Fibroblast of lung (primary cell): ENCODE data around the gene MCCD1. TPM values are rescaled to one million over a fixed set of nuclear protein-coding genes. Genes with fewer than 3 reads are reported as not detected.

ENCODE experiments used
- DNase-seq, 2 donors: peaks; one replicate each; pipeline versions ENCODE4 v3.0.0 to v3.0.0-alpha.2; 2010; ENCODE audit warnings: low read depth in 2 of 2
- H2AFZ ChIP-seq: 2 replicates; pipeline ENCODE4 v1.5.1; 2012; ENCODE audit warnings: low read length, control low read depth, inconsistent platforms
- H3K27ac ChIP-seq: 2 replicates; pipeline ENCODE4 v1.5.1; 2011; ENCODE audit warnings: low read length, control low read depth; ENCODE audit not compliant: insufficient read depth
- H3K27me3 ChIP-seq: 2 replicates; pipeline ENCODE4 v1.5.1; 2011; ENCODE audit warnings: mild to moderate bottlenecking, low read length; ENCODE audit not compliant: control insufficient read depth, insufficient read depth
- H3K36me3 ChIP-seq: 2 replicates; pipeline ENCODE4 v1.5.1; 2011; ENCODE audit warnings: low read length; ENCODE audit not compliant: control insufficient read depth, insufficient read depth
- H3K4me1 ChIP-seq: 2 replicates; pipeline ENCODE4 v1.5.1; 2011; ENCODE audit warnings: low read length; ENCODE audit not compliant: control insufficient read depth, insufficient read depth; ENCODE audit errors: extremely low read depth
- H3K4me2 ChIP-seq: 2 replicates; pipeline ENCODE4 v1.5.1; 2011; ENCODE audit warnings: low read length, control low read depth; ENCODE audit not compliant: insufficient read depth; ENCODE audit errors: extremely low read depth
- H3K4me3 ChIP-seq, 4 experiments: fragments of 200-600 bp in 1 of 4; sonication (generic) in 1 of 4; replicated peaks in 1 of 4; 2 replicates each; pipeline ENCODE4 v1.5.1; 2011 to 2016; ENCODE audit warnings: low read length in 4 of 4, low read depth in 3 of 4, mild to moderate bottlenecking in 3 of 4, control low read depth in 2 of 4, inconsistent platforms in 1 of 4, mixed read lengths in 1 of 4; ENCODE audit not compliant: insufficient read depth in 1 of 4; ENCODE audit errors: control extremely low read depth in 1 of 4
- H3K79me2 ChIP-seq: 2 replicates; pipeline ENCODE4 v1.5.1; 2012; ENCODE audit warnings: mild to moderate bottlenecking, low read length, inconsistent platforms; ENCODE audit not compliant: control insufficient read depth, insufficient read depth
- H3K9ac ChIP-seq: 2 replicates; pipeline ENCODE4 v1.5.1; 2011; ENCODE audit warnings: mild to moderate bottlenecking, low read length, control low read depth; ENCODE audit not compliant: insufficient read depth
- H3K9me3 ChIP-seq: 2 replicates; pipeline ENCODE4 v1.5.1; 2012; ENCODE audit warnings: low read depth, low read length; ENCODE audit not compliant: control insufficient read depth, insufficient read depth
- H4K20me1 ChIP-seq: 2 replicates; pipeline ENCODE4 v1.5.1; 2011; ENCODE audit warnings: low read length; ENCODE audit not compliant: control insufficient read depth, insufficient read depth; ENCODE audit errors: extremely low read depth
- EZH2 ChIP-seq: IDR thresholded peaks from 2 replicates; pipeline ENCODE4 v1.5.1; 2012; ENCODE audit warnings: low read length, control low read depth, mild to moderate bottlenecking; ENCODE audit errors: missing control alignments
- polyA plus RNA-seq, 2 donors: library from polyadenylated mRNA; depleted of rRNA in 1 of 2; stranded (reverse) in 1 of 2; unstranded in 1 of 2; fragments of >200 nt; gene quantifications; 2 replicates each; pipeline ENCODE4 v1.2.1, GENCODE V29; 2011 to 2012; ENCODE audit warnings: missing spikeins in 1 of 2
- total RNA-seq: library from RNA; depleted of rRNA; stranded (reverse); fragments of >200 nt; gene quantifications from 2 replicates; pipeline ENCODE4 v1.2.1, GENCODE V29; 2014
- TF ChIP-seq, protein P1 (sequence below), 2 donors: IDR thresholded peaks in 1 of 2; conservative IDR thresholded peaks in 1 of 2; 1 replicate in 1 of 2; 2 replicates in 1 of 2; pipeline ENCODE4 v1.5.1; 2011 to 2012; ENCODE audit warnings: low read length in 2 of 2, control low read depth in 1 of 2, inconsistent platforms in 1 of 2, low read depth in 1 of 2, mild to moderate bottlenecking in 1 of 2

MCCD1 gene
- total and polyA plus RNA-seq, 2 donors (not counting 1 experiment from before 2014, with no cell fraction given): not detected

DNA sequence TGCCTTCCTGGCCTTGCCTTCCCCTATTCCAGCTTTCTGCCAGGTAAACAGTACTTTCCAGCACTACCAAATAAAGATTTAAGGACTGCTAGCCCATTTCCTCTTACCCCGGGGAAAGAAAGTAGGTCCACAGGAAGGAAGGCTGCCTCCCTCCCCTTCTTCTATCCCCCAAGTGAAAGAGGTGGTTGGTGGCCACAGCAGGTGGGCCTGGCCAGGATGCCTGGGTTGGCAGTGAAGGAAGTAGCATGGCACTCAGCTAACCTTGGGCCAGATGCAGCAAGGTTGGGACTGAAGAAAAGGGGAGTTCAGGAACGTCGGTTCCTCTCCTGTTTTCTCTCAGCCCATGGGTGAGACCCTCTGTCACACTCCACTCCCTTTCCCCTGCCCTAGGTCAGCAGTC lies 27.5 kb downstream of the MCCD1 start:
- Histone ChIP-seq H3K27ac (no peak overlapping the region), H3K27me3 (no peaks in the 10 kb centered on the region), H3K9me3 (no peaks in the 10 kb centered on the region), H3K9ac (no peak overlapping the region), H4K20me1 (no peaks in the 10 kb centered on the region), H3K4me3 (no peak overlapping the region), H3K4me1 (peaks cover 11% of the 10 kb centered on the region), H3K4me2 (no peak overlapping the region), H2AFZ (no peak overlapping the region), H3K36me3 (peaks cover 6% of the 10 kb centered on the region), H3K79me2 (no peaks in the 10 kb centered on the region)
- TF ChIP-seq, protein P1, sequence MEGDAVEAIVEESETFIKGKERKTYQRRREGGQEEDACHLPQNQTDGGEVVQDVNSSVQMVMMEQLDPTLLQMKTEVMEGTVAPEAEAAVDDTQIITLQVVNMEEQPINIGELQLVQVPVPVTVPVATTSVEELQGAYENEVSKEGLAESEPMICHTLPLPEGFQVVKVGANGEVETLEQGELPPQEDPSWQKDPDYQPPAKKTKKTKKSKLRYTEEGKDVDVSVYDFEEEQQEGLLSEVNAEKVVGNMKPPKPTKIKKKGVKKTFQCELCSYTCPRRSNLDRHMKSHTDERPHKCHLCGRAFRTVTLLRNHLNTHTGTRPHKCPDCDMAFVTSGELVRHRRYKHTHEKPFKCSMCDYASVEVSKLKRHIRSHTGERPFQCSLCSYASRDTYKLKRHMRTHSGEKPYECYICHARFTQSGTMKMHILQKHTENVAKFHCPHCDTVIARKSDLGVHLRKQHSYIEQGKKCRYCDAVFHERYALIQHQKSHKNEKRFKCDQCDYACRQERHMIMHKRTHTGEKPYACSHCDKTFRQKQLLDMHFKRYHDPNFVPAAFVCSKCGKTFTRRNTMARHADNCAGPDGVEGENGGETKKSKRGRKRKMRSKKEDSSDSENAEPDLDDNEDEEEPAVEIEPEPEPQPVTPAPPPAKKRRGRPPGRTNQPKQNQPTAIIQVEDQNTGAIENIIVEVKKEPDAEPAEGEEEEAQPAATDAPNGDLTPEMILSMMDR (conservative IDR thresholded peaks at IDR 0.05 in 1 of 2, IDR thresholded peaks at IDR 0.05 in 1 of 2; ENCODE audit: low read depth in 1 of 2, low read length in 2 of 2): no peak
- no peak for DNase-seq

DNA sequence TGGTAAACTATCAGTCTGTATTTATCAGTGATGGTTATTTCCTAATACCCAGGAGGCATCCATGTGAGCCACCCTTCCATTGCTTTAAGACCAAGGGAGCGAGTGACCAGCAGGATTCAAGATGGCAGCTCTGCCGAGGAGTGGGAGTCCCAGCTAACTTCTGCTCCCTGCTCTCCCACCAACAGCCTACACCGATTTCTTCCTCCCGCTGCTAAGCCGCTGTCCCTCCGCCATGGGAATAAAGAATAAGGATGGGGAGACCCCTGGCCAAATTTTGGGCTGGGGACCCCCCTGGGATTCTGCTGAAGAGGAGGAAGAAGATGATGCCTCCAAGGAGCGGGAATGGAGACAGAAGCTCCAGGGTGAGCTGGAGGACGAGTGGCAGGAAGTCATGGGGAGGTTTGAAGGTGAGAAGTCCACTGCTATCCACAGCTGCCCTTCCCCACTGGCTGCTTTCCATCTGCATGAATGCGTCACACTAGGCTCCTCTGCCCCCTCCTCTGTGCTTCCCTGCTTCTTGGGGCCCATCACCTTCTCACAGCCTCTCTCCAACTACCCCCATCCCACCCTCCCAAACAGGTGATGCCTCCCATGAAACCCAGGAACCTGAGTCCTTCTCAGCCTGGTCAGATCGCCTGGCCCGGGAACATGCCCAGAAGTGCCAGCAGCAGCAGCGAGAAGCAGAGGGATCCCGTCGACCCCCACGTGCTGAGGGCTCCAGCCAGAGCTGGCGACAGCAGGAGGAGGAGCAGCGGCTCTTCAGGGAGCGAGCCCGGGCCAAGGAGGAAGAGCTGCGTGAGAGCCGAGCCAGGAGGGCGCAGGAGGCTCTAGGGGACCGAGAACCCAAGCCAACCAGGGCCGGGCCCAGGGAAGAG lies 28.9 kb downstream of the MCCD1 start:
- Histone ChIP-seq H3K4me3 (no peak overlapping the region), H3K79me2 (no peaks in the 10 kb centered on the region), H3K4me1 (peaks cover 11% of the 10 kb centered on the region), H3K27me3 (no peaks in the 10 kb centered on the region), H4K20me1 (no peaks in the 10 kb centered on the region), H2AFZ (no peak overlapping the region), H3K9me3 (no peaks in the 10 kb centered on the region), H3K4me2 (no peak overlapping the region), H3K36me3 (peaks cover 6% of the 10 kb centered on the region), H3K27ac (no peak overlapping the region), H3K9ac (no peak overlapping the region)
- TF ChIP-seq, protein P1 (conservative IDR thresholded peaks at IDR 0.05 in 1 of 2, IDR thresholded peaks at IDR 0.05 in 1 of 2; ENCODE audit: low read depth in 1 of 2, low read length in 2 of 2): no peak
- TF ChIP-seq EZH2: no peak
- no peak for DNase-seq

DNA sequence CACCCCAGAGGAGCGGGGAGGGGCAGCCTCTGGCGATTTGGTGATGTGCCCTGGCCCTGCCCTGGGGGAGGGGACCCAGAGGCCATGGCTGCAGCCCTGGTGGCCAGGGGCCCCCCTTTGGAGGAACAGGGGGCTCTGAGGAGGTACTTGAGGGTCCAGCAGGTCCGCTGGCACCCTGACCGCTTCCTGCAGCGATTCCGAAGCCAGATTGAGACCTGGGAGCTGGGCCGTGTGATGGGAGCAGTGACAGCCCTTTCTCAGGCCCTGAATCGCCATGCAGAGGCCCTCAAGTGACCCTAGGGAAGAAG lies 29.5 kb downstream of the MCCD1 start:
- H3K27ac ChIP-seq: no peak overlapping the region
- no peaks in the 10 kb centered on the region for H3K9me3 ChIP-seq
- no peak overlapping the region for H2AFZ ChIP-seq
- no peaks in the 10 kb centered on the region for H3K27me3 ChIP-seq
- no peaks in the 10 kb centered on the region for H3K79me2 ChIP-seq
- H3K4me2 ChIP-seq: no peak overlapping the region
- no peaks in the 10 kb centered on the region for H4K20me1 ChIP-seq
- no peak overlapping the region for H3K9ac ChIP-seq
- no peak overlapping the region for H3K4me3 ChIP-seq
- DNase-seq: no peak
- TF ChIP-seq, protein P1 (conservative IDR thresholded peaks at IDR 0.05 in 1 of 2, IDR thresholded peaks at IDR 0.05 in 1 of 2; ENCODE audit: low read depth in 1 of 2, low read length in 2 of 2): no peak
- no peak for TF ChIP-seq EZH2
- peaks cover 6% of the 10 kb centered on the region for H3K36me3 ChIP-seq
- peaks cover 11% of the 10 kb centered on the region for H3K4me1 ChIP-seq
